ENCODE results near the gene GNAI2. TPM values are rescaled to one million over a fixed set of nuclear protein-coding genes. Genes with fewer than 3 reads are reported as not detected.

GNAI2 gene
- total RNA-seq, 1 experiment from 2014 or later: 185 TPM

GRCh38 chr3:50278123-50278879 lies 42.3 kb downstream of the GNAI2 start:
- Mint-ChIP-seq H3K27ac (no peak overlapping the region), H3K4me1 (peaks cover 17% of the 10 kb centered on the region), H3K36me3 (no peaks in the 10 kb centered on the region), H3K27me3 (ENCODE audit: low read depth) (peaks cover 59% of the 10 kb centered on the region), H3K4me3 (no peak overlapping the region), H3K9me3 (no peaks in the 10 kb centered on the region)
- POLR2A ChIA-PET: interaction anchor here (1.0 kb wide), 1 partner anchor 14 kb away, joined by 5 read pairs; the partner anchor contains the start of gene IFRD2
- ATAC-seq (no peak), DNase-seq (ENCODE audit: low spot score) (no peak)
- TF ChIP-seq ZNF138 (CRISPR knock-in tag; conservative IDR thresholded peaks at IDR 0.05) (no peak), NR3C1 (CRISPR knock-in tag; conservative IDR thresholded peaks at IDR 0.05; ENCODE audit: low read depth) (no peak), ZNF317 (CRISPR knock-in tag; IDR thresholded peaks at IDR 0.05; ENCODE audit: borderline replicate concordance, low read depth) (no peak), NR1H2 (CRISPR knock-in tag; IDR thresholded peaks at IDR 0.05) (no peak), ZNF232 (CRISPR knock-in tag; IDR thresholded peaks at IDR 0.05) (no peak), ESRRA (CRISPR knock-in tag; IDR thresholded peaks at IDR 0.05; ENCODE audit: borderline replicate concordance) (no peak), SMAD4 (CRISPR knock-in tag; IDR thresholded peaks at IDR 0.05) (no peak), RELA (CRISPR knock-in tag; IDR thresholded peaks at IDR 0.05; ENCODE audit: borderline replicate concordance) (no peak), ATF2 (CRISPR knock-in tag; IDR thresholded peaks at IDR 0.05; ENCODE audit: borderline replicate concordance, low read depth) (no peak), CDX4 (CRISPR knock-in tag; IDR thresholded peaks at IDR 0.05; ENCODE audit: borderline replicate concordance) (no peak), SP1 (CRISPR knock-in tag; conservative IDR thresholded peaks at IDR 0.05) (no peak), JAZF1 (CRISPR knock-in tag; IDR thresholded peaks at IDR 0.05) (no peak)
- CTCF ChIA-PET: interaction anchor here (1.0 to 12.5 kb wide), 8 partner anchors 13 to 85 kb away, joined by 3 to 145 read pairs (median 8); partner anchors contain the start of gene GNAT1

- CTCF ChIA-PET: interaction anchor here (0.9 to 2.7 kb wide), 5 partner anchors 19 to 84 kb away, joined by 3 to 12 read pairs (median 4); no protein-coding TSS in a partner anchor
- H3K36me3 Mint-ChIP-seq: no peaks in the 10 kb centered on the region
- DNase-seq (ENCODE audit: low spot score) (no peak), ATAC-seq (no peak)
- no peak within 1 kb of the TSS for H3K4me3 Mint-ChIP-seq
- POLR2A ChIA-PET: interaction anchor here (1.0 kb wide), 1 partner anchor 13 kb away, joined by 5 read pairs; the partner anchor contains the start of gene IFRD2
- peaks cover 17% of the 10 kb centered on the region for H3K4me1 Mint-ChIP-seq
- H3K27ac Mint-ChIP-seq: no peak within 1 kb of the TSS
- H3K27me3 Mint-ChIP-seq (ENCODE audit: low read depth): peaks cover 54% of the 10 kb centered on the region
- no peaks in the 10 kb centered on the region for H3K9me3 Mint-ChIP-seq
- no peak for TF ChIP-seq ZNF425 (CRISPR knock-in tag; conservative IDR thresholded peaks at IDR 0.05)
- TF ChIP-seq ZBTB21 (CRISPR knock-in tag; IDR thresholded peaks at IDR 0.05; ENCODE audit: borderline replicate concordance): no peak
- no peak for TF ChIP-seq ATF1 (CRISPR knock-in tag; IDR thresholded peaks at IDR 0.05)
- no peak for TF ChIP-seq FOXK1 (CRISPR knock-in tag; IDR thresholded peaks at IDR 0.05)
- TF ChIP-seq GRHL2 (CRISPR knock-in tag; IDR thresholded peaks at IDR 0.05; ENCODE audit: insufficient replicate concordance, severe bottlenecking): no peak
- no peak for TF ChIP-seq ZSCAN18 (CRISPR knock-in tag; IDR thresholded peaks at IDR 0.05)
- no peak for TF ChIP-seq JUN (CRISPR knock-in tag; IDR thresholded peaks at IDR 0.05)
- no peak for TF ChIP-seq PREB (CRISPR knock-in tag; IDR thresholded peaks at IDR 0.05; ENCODE audit: borderline replicate concordance)
- no peak for TF ChIP-seq OVOL2 (CRISPR knock-in tag; IDR thresholded peaks at IDR 0.05; ENCODE audit: borderline replicate concordance)
- TF ChIP-seq RORB (CRISPR knock-in tag; IDR thresholded peaks at IDR 0.05): no peak
- TF ChIP-seq NFATC4 (CRISPR knock-in tag; IDR thresholded peaks at IDR 0.05): no peak
- TF ChIP-seq ELF4 (CRISPR knock-in tag; IDR thresholded peaks at IDR 0.05; ENCODE audit: low read depth): no peak
- no peak for TF ChIP-seq TP53 (CRISPR knock-in tag; IDR thresholded peaks at IDR 0.05)
Observed at GRCh38 chr3:50278880-50279224, 42.8 kb downstream of the GNAI2 start, which contains the start of gene LSMEM2. LSMEM2 (plus strand) TSS chr3:50279087; CDS start chr3:50279114, 27 bp downstream.

All from WTC11 (cell line).